Measurements from ENCODE around the gene AHDC1. TPM values are rescaled to one million over a fixed set of nuclear protein-coding genes. Genes with fewer than 3 reads are reported as not detected.

Gene AHDC1
- total and polyA plus RNA-seq, 9 of the 15 experiments (the other 6 are each of a cell fraction or from before 2014, with no cell fraction given) = 0.21 to 36.4 (median 4.7) TPM

DNA sequence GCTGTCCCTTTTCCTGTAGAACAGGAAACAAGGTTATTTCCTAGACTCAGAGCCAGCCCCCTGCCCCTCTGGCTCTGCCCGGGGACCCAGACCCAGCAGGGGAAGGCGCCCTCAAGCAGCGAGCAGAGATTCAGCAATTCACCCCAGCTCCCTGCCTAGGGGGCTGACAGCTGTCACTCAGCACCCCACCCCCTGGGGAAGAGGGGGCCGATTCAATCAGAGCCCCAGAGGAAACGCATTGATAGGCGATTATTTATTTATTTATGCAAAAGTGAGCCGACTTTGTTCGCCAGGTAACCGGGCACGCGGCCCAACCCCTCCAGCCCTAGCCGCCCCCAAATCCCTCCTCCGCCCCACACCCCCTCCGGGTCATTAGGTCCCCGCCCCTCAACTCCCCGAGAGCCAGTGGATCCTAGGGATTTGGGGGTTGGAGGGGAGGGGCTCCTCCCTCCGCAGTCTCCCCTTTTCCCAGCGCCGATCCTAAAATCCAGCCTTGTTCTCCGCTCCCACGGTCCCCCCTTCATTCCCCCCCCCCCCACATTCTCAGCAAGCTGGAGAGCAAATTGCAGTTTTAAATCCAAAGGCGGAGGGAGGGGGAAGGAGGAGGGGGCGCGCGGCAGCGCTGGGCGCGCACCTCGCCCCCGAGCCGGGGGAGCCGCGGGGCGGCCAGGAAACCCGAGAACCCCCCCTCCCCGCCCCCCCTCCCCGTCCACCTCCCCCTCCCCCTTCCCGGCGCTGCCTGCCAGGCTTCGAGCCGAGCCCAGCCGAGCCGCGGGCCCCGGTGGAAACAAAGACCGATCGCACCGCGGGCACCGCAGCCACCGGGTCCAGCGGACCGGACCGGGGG lies 1.3 kb downstream of the AHDC1 start (continued):
- TF ChIP-seq CHD7 (IDR thresholded peaks at IDR 0.05; ENCODE audit: low read depth, low read length) (no peak), RBFOX2 (IDR thresholded peaks at IDR 0.05; ENCODE audit: low read depth, low read length) (peak; percentile 39; the same call in 1 of the 2 replicates), NFIC (IDR thresholded peaks at IDR 0.05) (no peak), ZNF586 (CRISPR knock-in tag; conservative IDR thresholded peaks at IDR 0.05) (no peak), CCAR2 (IDR thresholded peaks at IDR 0.05; ENCODE audit: low read depth, low read length) (no peak), DDX20 (tag; IDR thresholded peaks at IDR 0.05; ENCODE audit: low read depth) (no peak), NCOA6 (IDR thresholded peaks at IDR 0.05) (no peak), ETV6 (IDR thresholded peaks at IDR 0.05; ENCODE audit: borderline replicate concordance in 1 of 2, low read depth in 2 of 2, low read length in 1 of 2) (no peak), ETV6 (CRISPR knock-in tag; IDR thresholded peaks at IDR 0.05; ENCODE audit: borderline replicate concordance) (no peak), ZNF444 (CRISPR knock-in tag; IDR thresholded peaks at IDR 0.05) (0 out of 2 replicates have a peak, but pooled peaks have one; percentile 76), PCBP1 (IDR thresholded peaks at IDR 0.05; ENCODE audit: low read depth, low read length, poor library complexity, severe bottlenecking) (peak; percentile 97), E2F8 (IDR thresholded peaks at IDR 0.05; ENCODE audit: low read depth, partially characterized antibody) (no peak), BDP1 (IDR thresholded peaks at IDR 0.05; ENCODE audit: insufficient read depth, insufficient read length) (no peak), ZNF695 (CRISPR knock-in tag; IDR thresholded peaks at IDR 0.05) (no peak)

All from K562 (cell line).